Suprapubic skin (tissue), 4 donors: ENCODE measurements around the gene LPGAT1.

Source experiments
- CTCF ChIP-seq, 2 donors: fragments of 200-600 bp in 1 of 2; fragments of 450-650 bp in 1 of 2; sonication (generic) in 1 of 2; IDR thresholded peaks; one replicate each; pipeline ENCODE4 v1.5.1; 2016 to 2019; ENCODE audit warnings: antibody characterized with exemption in 2 of 2, mild to moderate bottlenecking in 1 of 2, moderate library complexity in 1 of 2
- EP300 ChIP-seq: sonication (generic); formaldehyde crosslinking; IDR thresholded peaks from one replicate; pipeline ENCODE4 v1.6.1; 2017; ENCODE audit warnings: antibody characterized with exemption
- POLR2A ChIP-seq, 2 donors: fragments of 450-650 bp; IDR thresholded peaks; one replicate each; pipeline ENCODE4 v1.6.1; 2017; ENCODE audit warnings: antibody characterized with exemption in 2 of 2, mild to moderate bottlenecking in 2 of 2, moderate library complexity in 2 of 2
- POLR2AphosphoS5 ChIP-seq, 3 donors: sonication (generic); formaldehyde crosslinking; IDR thresholded peaks; one replicate each; pipeline ENCODE4 v1.6.1; 2017; ENCODE audit warnings: antibody characterized with exemption in 3 of 3

- TF ChIP-seq CTCF (IDR thresholded peaks at IDR 0.05) (no peak), POLR2A (IDR thresholded peaks at IDR 0.05) (no peak), POLR2AphosphoS5 (IDR thresholded peaks at IDR 0.05) (no peak), EP300 (no peak)
These were observed 18.0 kb downstream of the LPGAT1 start for GRCh38 chr1:211812584-211812983.
